Tibial nerve (tissue), 4 donors: ENCODE results near the gene PSMD5. TPM values are rescaled to one million over a fixed set of nuclear protein-coding genes. Genes with fewer than 3 reads are reported as not detected.
A peak's percentile ranks its signal among the peaks of the same experiment; 100 is the strongest.

Source experiments
- DNase-seq, 2 donors: peaks; one replicate each; pipeline ENCODE4 v3.0.0-alpha.2; 2019; ENCODE audit warnings: low spot score in 2 of 2
- H3K27ac ChIP-seq, 4 donors: fragments of 200-600 bp; sonication (generic) in 3 of 4; one replicate each; pipeline ENCODE4 v1.5.1; 2017 to 2019; ENCODE audit warnings: mild to moderate bottlenecking in 1 of 4
- H3K27me3 ChIP-seq, 2 donors: fragments of 200-600 bp; sonication (generic) in 1 of 2; one replicate each; pipeline versions ENCODE4 v1.5.1 to v1.6.0; 2017 to 2019
- H3K36me3 ChIP-seq, 3 donors: fragments of 200-600 bp; sonication (generic); one replicate each; pipeline ENCODE4 v1.5.1; 2018 to 2019
- H3K4me1 ChIP-seq, 4 donors: fragments of 200-600 bp; sonication (generic) in 3 of 4; one replicate each; pipeline ENCODE4 v1.5.1; 2017 to 2019
- H3K4me3 ChIP-seq, 4 donors: fragments of 200-600 bp; sonication (generic) in 3 of 4; one replicate each; pipeline ENCODE4 v1.5.1; 2017 to 2019; ENCODE audit warnings: mild to moderate bottlenecking in 1 of 4, moderate library complexity in 1 of 4
- H3K9me3 ChIP-seq, 4 donors: fragments of 200-600 bp; sonication (generic) in 3 of 4; one replicate each; pipeline ENCODE4 v1.5.1; 2017 to 2019
- CTCF ChIP-seq, 5 experiments: fragments of 200-600 bp in 3 of 5; fragments of 450-650 bp in 2 of 5; sonication (generic) in 3 of 5; IDR thresholded peaks; one replicate each; pipeline ENCODE4 v1.5.1; 2016 to 2019; ENCODE audit warnings: antibody characterized with exemption in 5 of 5, mild to moderate bottlenecking in 3 of 5, moderate library complexity in 2 of 5
- EP300 ChIP-seq, 2 donors: sonication (generic); formaldehyde crosslinking; IDR thresholded peaks; one replicate each; pipeline ENCODE4 v1.6.1; 2017; ENCODE audit warnings: antibody characterized with exemption in 2 of 2, mild to moderate bottlenecking in 1 of 2
- POLR2A ChIP-seq, 2 donors: fragments of 450-650 bp; IDR thresholded peaks; one replicate each; pipeline ENCODE4 v1.6.1; 2017; ENCODE audit warnings: antibody characterized with exemption in 2 of 2, mild to moderate bottlenecking in 2 of 2, moderate library complexity in 2 of 2
- WGBS, 2 donors: methylation state at CpG; one replicate each; pipeline ENCODE4 v1.1.5; 2018; 5-methylcytosine and 5-hydroxymethylcytosine counted together
- total RNA-seq, 4 donors: library from RNA; depleted of rRNA; stranded (reverse); fragments of >200 nt; gene quantifications; one replicate each; pipeline ENCODE4 v1.1.0, GENCODE V29; 2016

PSMD5 gene
- total RNA-seq, 4 donors from 2014 or later = 33.9 to 37.7 (median 37.4) TPM

- H3K4me1 ChIP-seq = peaks cover 0 to 32% (median 16%) of the 10 kb centered on the region in 4 donors
- H3K36me3 ChIP-seq = peaks cover 0 to 38% (median 0%) of the 10 kb centered on the region in 3 donors
- TF ChIP-seq CTCF (IDR thresholded peaks at IDR 0.05) (no peak), POLR2A (IDR thresholded peaks at IDR 0.05) (no peak), EP300 (IDR thresholded peaks at IDR 0.05) (no peak)
- no peaks in the 10 kb centered on the region for H3K27me3 ChIP-seq
- H3K27ac ChIP-seq = peak overlapping the region in 3 of 4 donors; percentile 98 to 99 (median 98)
- 87 to 91% methylated on average over 10 of the region's 10 CpGs for WGBS, 2 donors
- no peaks in the 10 kb centered on the region for H3K9me3 ChIP-seq
- no peak for DNase-seq
- no peak overlapping the region for H3K4me3 ChIP-seq
Measured at GRCh38 chr9:120874226-120875194, 31.8 kb upstream of the PSMD5 start.

- no peak overlapping the region for H3K4me3 ChIP-seq
- no peaks in the 10 kb centered on the region for H3K27me3 ChIP-seq
- DNase-seq = no peak
- WGBS, 2 donors = 70 to 78% methylated on average over 4 of the region's 4 CpGs
- H3K27ac ChIP-seq = no peak overlapping the region
- peaks cover 0 to 38% (median 0%) of the 10 kb centered on the region in 3 donors for H3K36me3 ChIP-seq
- peaks cover 0 to 34% (median 17%) of the 10 kb centered on the region in 4 donors for H3K4me1 ChIP-seq
- H3K9me3 ChIP-seq = no peaks in the 10 kb centered on the region
- TF ChIP-seq CTCF (IDR thresholded peaks at IDR 0.05) (no peak), POLR2A (IDR thresholded peaks at IDR 0.05) (no peak), EP300 (IDR thresholded peaks at IDR 0.05) (no peak)
Measured at GRCh38 chr9:120873512-120873911, 30.8 kb upstream of the PSMD5 start.

GRCh38 chr9:120872791-120873502 lies 30.2 kb upstream of the PSMD5 start:
- DNase-seq = no peak
- WGBS, 2 donors = 93 to 96% methylated on average over 3 of the region's 3 CpGs
- no peak for TF ChIP-seq POLR2A (IDR thresholded peaks at IDR 0.05)
- no peak for TF ChIP-seq CTCF (IDR thresholded peaks at IDR 0.05)
- no peak for TF ChIP-seq EP300 (IDR thresholded peaks at IDR 0.05)
- H3K9me3 ChIP-seq = no peaks in the 10 kb centered on the region
- H3K36me3 ChIP-seq = peaks cover 0 to 38% (median 0%) of the 10 kb centered on the region in 3 donors
- H3K27ac ChIP-seq = no peak overlapping the region
- H3K4me3 ChIP-seq = no peak overlapping the region
- H3K4me1 ChIP-seq = peaks cover 0 to 34% (median 17%) of the 10 kb centered on the region in 4 donors
- H3K27me3 ChIP-seq = no peaks in the 10 kb centered on the region

GRCh38 chr9:120870206-120870605 lies 27.5 kb upstream of the PSMD5 start:
- peaks cover 0 to 54% (median 0%) of the 10 kb centered on the region in 3 donors for H3K36me3 ChIP-seq
- no peak for TF ChIP-seq EP300 (IDR thresholded peaks at IDR 0.05)
- no peak overlapping the region for H3K4me3 ChIP-seq
- H3K4me1 ChIP-seq = peaks cover 0 to 22% (median 7%) of the 10 kb centered on the region in 4 donors
- no peaks in the 10 kb centered on the region for H3K27me3 ChIP-seq
- DNase-seq = no peak
- H3K27ac ChIP-seq = peak overlapping the region in 3 of 4 donors; percentile 89 to 96 (median 91)
- WGBS, 2 donors = 72 to 80% methylated on average over 8 to 9 of the region's 9 CpGs
- H3K9me3 ChIP-seq = no peaks in the 10 kb centered on the region

GRCh38 chr9:120869726-120870125 lies 27.0 kb upstream of the PSMD5 start:
- Histone ChIP-seq H3K36me3 (peaks cover 0 to 57% (median 0%) of the 10 kb centered on the region in 3 donors), H3K4me3 (no peak overlapping the region)

More at GRCh38 chr9:120869726-120870125, 27.0 kb upstream of the PSMD5 start:
- peak overlapping the region; percentile 89 to 96 (median 90) for H3K27ac ChIP-seq
- H3K27me3 ChIP-seq = no peaks in the 10 kb centered on the region
- DNase-seq = no peak
- no peaks in the 10 kb centered on the region for H3K9me3 ChIP-seq
- no peak for TF ChIP-seq CTCF (IDR thresholded peaks at IDR 0.05)
- TF ChIP-seq EP300 (IDR thresholded peaks at IDR 0.05) = no peak
- no peak for TF ChIP-seq POLR2A (IDR thresholded peaks at IDR 0.05)
- WGBS, 2 donors = 80 to 89% methylated on average over 10 of the region's 10 CpGs
- H3K4me1 ChIP-seq = peaks cover 0 to 21% (median 7%) of the 10 kb centered on the region in 4 donors
